GM21515 (cell line): Measurements from ENCODE around the gene ZNF200.

Source experiments
- ATAC-seq: cut with Tn5 transposase; IDR thresholded peaks from one replicate; pipeline ENCODE4 v1.9.1; 2021; ENCODE audit not compliant: unreplicated experiment

Gene ZNF200

DNA sequence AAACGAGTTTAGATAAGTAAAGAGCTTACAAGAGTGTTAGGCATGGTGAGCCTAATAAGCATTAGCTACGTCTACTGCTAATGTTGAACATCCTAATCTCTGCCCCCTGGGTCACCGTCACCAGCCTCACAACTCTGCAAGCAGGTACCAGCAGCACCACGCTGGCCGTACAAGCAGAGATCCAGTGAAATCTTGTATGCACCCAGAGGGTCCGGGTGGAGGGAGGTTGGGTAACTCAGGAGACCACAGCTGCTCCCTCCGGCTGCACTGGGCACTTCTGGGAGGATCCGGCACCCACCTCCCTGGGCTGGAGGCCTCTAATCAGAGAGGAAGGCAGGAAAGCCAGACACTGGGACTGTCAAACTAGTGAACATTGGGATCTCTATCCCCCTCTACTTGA lies 55.3 kb downstream of the ZNF200 start:
- ATAC-seq = no peak

DNA sequence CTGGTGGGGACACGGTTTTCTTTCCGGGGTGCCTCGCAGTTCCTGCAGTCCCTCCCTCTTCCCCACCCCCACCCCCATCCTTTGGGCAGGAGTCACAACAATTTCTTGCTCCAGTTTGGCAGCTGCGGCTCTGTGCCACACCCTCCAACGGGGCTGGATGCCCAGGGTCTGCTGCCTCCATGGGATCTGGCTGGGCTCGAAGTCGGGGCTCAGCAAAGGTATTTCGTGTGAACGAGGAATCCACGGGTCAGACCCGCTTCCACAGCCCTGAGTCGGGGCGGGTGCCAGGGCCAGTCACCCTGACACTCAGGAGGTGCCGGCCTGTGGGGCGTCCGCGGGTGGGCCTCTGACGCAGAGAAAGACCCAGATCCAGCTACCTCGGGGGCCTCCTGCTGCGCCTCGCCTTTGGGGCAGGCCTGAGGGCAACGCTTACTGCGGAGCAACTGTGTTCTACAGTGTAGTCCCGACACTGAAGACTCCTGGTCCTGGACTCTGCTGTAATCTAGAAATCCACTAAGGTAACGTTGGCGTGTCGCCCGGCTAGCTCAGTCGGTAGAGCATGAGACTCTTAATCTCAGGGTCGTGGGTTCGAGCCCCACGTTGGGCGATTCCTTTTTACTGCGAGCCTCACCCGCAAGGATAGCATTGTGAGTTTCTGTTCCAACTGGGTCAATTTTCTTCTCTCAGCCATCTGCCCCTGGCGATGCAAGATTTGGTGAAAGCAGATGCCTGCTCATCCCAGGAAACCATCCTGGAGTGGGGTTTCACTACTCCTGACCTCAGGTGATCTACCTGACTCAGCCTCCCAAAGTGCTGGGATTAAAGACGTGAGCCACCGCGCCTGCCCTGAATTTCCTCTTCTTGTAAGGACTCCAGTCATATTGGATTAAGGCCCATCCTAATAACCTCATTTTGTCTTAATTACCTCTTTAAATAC lies 59.5 kb downstream of the ZNF200 start:
- no peak for ATAC-seq

- no peak for ATAC-seq
These were observed 60.3 kb downstream of the ZNF200 start for GRCh38 chr16:3174618-3175148.

DNA sequence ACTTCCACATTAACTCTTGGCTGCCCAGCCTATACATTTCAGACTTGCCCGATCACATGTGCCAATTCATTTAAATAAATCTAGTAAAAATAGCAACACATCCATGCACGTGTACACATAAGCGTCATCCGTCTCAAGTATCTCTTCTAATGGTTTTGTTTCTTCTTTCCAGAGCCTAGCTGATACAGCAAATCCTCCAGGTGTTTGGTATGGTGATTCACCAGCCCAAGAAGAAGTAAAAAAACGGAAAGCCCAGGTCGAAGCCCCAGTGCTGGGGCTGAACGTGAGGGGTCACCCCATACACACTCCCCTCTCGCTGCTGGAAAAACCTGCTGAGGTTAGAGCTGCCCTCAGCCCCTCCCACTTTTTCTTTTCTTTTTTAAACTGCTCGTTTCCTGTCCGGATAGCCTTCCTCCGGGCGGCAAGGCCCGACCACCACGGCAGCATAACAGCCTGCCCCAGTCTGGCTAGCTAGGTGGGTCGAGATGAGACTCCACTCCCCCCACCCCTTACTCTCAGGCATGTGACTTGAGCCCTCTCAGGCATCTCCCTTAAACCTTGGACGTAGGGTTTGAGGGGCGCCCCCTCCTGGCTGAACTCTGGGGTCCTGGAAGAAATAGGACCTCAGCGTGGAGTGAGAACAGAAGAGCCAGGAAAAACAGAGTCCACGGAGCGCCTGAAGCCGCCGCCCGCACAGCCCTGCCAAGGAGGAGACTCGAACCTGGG lies 60.9 kb downstream of the ZNF200 start:
- no peak for ATAC-seq
